ENCODE results near the gene B3GNT5. TPM values are rescaled to one million over a fixed set of nuclear protein-coding genes. Genes with fewer than 3 reads are reported as not detected.

The B3GNT5 gene
- total and polyA plus RNA-seq, 9 of the 15 experiments (the other 6 are each of a cell fraction or from before 2014, with no cell fraction given): 8.8 to 23.8 (median 14.4) TPM

GRCh38 chr3:183239046-183239445 is 14.0 kb upstream of the B3GNT5 start (continued):
- TF ChIP-seq HSF4 (CRISPR knock-in tag; IDR thresholded peaks at IDR 0.05; ENCODE audit: borderline replicate concordance) (no peak), RBM14 (IDR thresholded peaks at IDR 0.05; ENCODE audit: borderline replicate concordance, insufficient read depth, low read depth, low read length) (no peak), NEUROD1 (IDR thresholded peaks at IDR 0.05; ENCODE audit: borderline replicate concordance, low read depth, low read length, partially characterized antibody) (no peak)

- TF ChIP-seq ELK3 (CRISPR knock-in tag; IDR thresholded peaks at IDR 0.05): no peak
- peak; percentile 52 for TF ChIP-seq ZFP36 (IDR thresholded peaks at IDR 0.05; ENCODE audit: low read depth, low read length, partially characterized antibody)
- TF ChIP-seq STAG1 (CRISPR knock-in tag; IDR thresholded peaks at IDR 0.05; ENCODE audit: borderline replicate concordance): no peak
- no peak for TF ChIP-seq DIDO1 (tag; IDR thresholded peaks at IDR 0.05; ENCODE audit: low read depth)
- peak; percentile 83 for TF ChIP-seq TRIM28 (IDR thresholded peaks at IDR 0.05)
- TF ChIP-seq ZNF280A (IDR thresholded peaks at IDR 0.05; ENCODE audit: low read depth, partially characterized antibody): peak; percentile 88
- TF ChIP-seq CBX5 (IDR thresholded peaks at IDR 0.05; ENCODE audit: borderline replicate concordance, low read depth): peak; percentile 90
- no peak for TF ChIP-seq RBM34 (IDR thresholded peaks at IDR 0.05; ENCODE audit: borderline replicate concordance, insufficient read depth, low read length)
- TF ChIP-seq ARID2 (IDR thresholded peaks at IDR 0.05): no peak
- TF ChIP-seq ETS2 (tag; IDR thresholded peaks at IDR 0.05; ENCODE audit: borderline replicate concordance, poor library complexity, severe bottlenecking): no peak
- TF ChIP-seq TRIM24 (IDR thresholded peaks at IDR 0.05): 0 out of 4 replicates have a peak, but pooled peaks of 1 of the 2 experiments have one; percentile 11
- TF ChIP-seq CBX3 (IDR thresholded peaks at IDR 0.05; ENCODE audit: borderline replicate concordance in 1 of 2, low read length in 2 of 2): peak in 1 of 2 experiments; percentile 75; a peak in 1 of 3 replicates
- 0 out of 2 replicates have a peak, but pooled peaks have one; percentile 46 for TF ChIP-seq CBX1 (IDR thresholded peaks at IDR 0.05; ENCODE audit: low read depth)
- Histone ChIP-seq H3K27me3 (ENCODE audit: control insufficient read depth in 2 of 2, insufficient read depth in 2 of 2, low read length in 2 of 2) (no peaks in the 10 kb centered on the region; a peak in 1 of 5 replicates), H3K79me2 (ENCODE audit: control insufficient read depth, insufficient read depth, low read length) (no peaks in the 10 kb centered on the region), H3K4me1 (replicated peaks in 1 of 2; ENCODE audit: control insufficient read depth in 2 of 2, insufficient read depth in 2 of 2, low read length in 2 of 2) (no peaks in the 10 kb centered on the region), H3K27ac (ENCODE audit: extremely low read depth, low read depth, low read length) (no peak overlapping the region), H2AFZ (ENCODE audit: low read depth, low read length) (no peak overlapping the region), H3K4me2 (ENCODE audit: insufficient read depth, low read length) (no peak overlapping the region), H3K36me3 (ENCODE audit: control insufficient read depth, insufficient read depth, low read length) (no peaks in the 10 kb centered on the region), H3K9me1 (ENCODE audit: control insufficient read depth, insufficient read depth, low read length) (no peaks in the 10 kb centered on the region), H4K20me1 (replicated peaks; ENCODE audit: control insufficient read depth, insufficient read depth, low read length) (no peaks in the 10 kb centered on the region), H3K9ac (ENCODE audit: insufficient read depth in 1 of 2, low read depth in 2 of 2, low read length in 2 of 2) (no peak overlapping the region), H3K4me3 (no peak overlapping the region), H3K9me3 (replicated peaks; ENCODE audit: control insufficient read depth, insufficient read depth, low read depth, low read length) (peaks cover 8% of the 10 kb centered on the region)
- ChIA-PET POLR2A (no interaction called here), CTCF (ENCODE audit: low intra/inter-chr PET ratio) (no interaction called here)
- ATAC-seq (no peak), FAIRE-seq (no peak), DNase-seq (ENCODE audit: extremely low read depth in 1 of 4, low spot score in 3 of 4) (no peak)
- in situ Hi-C loops (cut with MboI): no loop called here
- BruUV-seq (replicated peaks): no TSS peak
- WGBS (ENCODE audit: insufficient coverage, low coverage, missing lambda C conversion rate): 20% methylated on average over 1 of the region's 1 CpG
- intact Hi-C loops (cut with micrococcal nuclease): no loop called here
These were observed 10.6 kb upstream of the B3GNT5 start for GRCh38 chr3:183242431-183242830.
